SK-N-SH (cell line): ENCODE results near the gene TOX2. TPM values are rescaled to one million over a fixed set of nuclear protein-coding genes. Genes with fewer than 3 reads are reported as not detected.

Source experiments
- CTCF ChIA-PET: fragments of 300-600, 350-600 bp; formaldehyde crosslinking; extraction: SDS; loops from one replicate; lab custom pipeline; 2021; lab: Yijun Ruan, JAX
- POLR2A ChIA-PET: fragments of 350-600 bp; sonication (Branson Sonifier 250); formaldehyde crosslinking; extraction: SDS; loops from one replicate; lab custom pipeline; 2020; ENCODE audit warnings: antibody characterized with exemption, inconsistent platforms; lab: Yijun Ruan, JAX
- DNase-seq: peaks from one replicate; pipeline ENCODE4 v3.0.0; 2012
- H2AFZ ChIP-seq: fragments of 200-600 bp; sonication (generic); 2 replicates; pipeline ENCODE4 v1.8.1; 2016; ENCODE audit warnings: antibody characterized with exemption, mild to moderate bottlenecking, low read depth
- H3F3A ChIP-seq: fragments of 200-600 bp; sonication (generic); replicated peaks from 2 replicates; pipeline ENCODE3; 2016; ENCODE audit warnings: antibody characterized with exemption, mild to moderate bottlenecking; ENCODE audit not compliant: insufficient read depth
- H3K27ac ChIP-seq, 2 experiments: fragments of 200-500 bp in 1 of 2; fragments of 200-600 bp in 1 of 2; sonication (Bioruptor generic) in 1 of 2; sonication (generic), shearing (Covaris generic) in 1 of 2; 2 replicates each; pipeline versions ENCODE4 v1.5.1 to v1.6.1; 2014 to 2016; ENCODE audit warnings: low read depth in 2 of 2, inconsistent platforms in 1 of 2, low read length in 1 of 2, mild to moderate bottlenecking in 1 of 2, mixed read lengths in 1 of 2
- H3K27me3 ChIP-seq: fragments of 200-600 bp; sonication (generic), shearing (Covaris generic); 2 replicates; pipeline ENCODE4 v1.6.1; 2016; ENCODE audit warnings: mixed run types; ENCODE audit not compliant: insufficient read depth
- H3K36me3 ChIP-seq, 2 experiments: fragments of 200-500 bp in 1 of 2; fragments of 200-600 bp in 1 of 2; sonication (Bioruptor generic) in 1 of 2; sonication (generic) in 1 of 2; replicated peaks in 1 of 2; 2 replicates each; pipeline versions ENCODE3 to v1.5.1; 2014 to 2016; ENCODE audit warnings: low read length in 1 of 2, mild to moderate bottlenecking in 1 of 2; ENCODE audit not compliant: insufficient read depth in 2 of 2, control insufficient read depth in 1 of 2
- H3K4me1 ChIP-seq, 2 experiments: fragments of 200-500 bp in 1 of 2; fragments of 200-600 bp in 1 of 2; sonication (Bioruptor generic) in 1 of 2; sonication (generic), shearing (Covaris generic) in 1 of 2; 2 replicates each; pipeline versions ENCODE4 v1.5.1 to v1.6.1; 2014 to 2016; ENCODE audit warnings: low read depth in 1 of 2, low read length in 1 of 2, mixed run types in 1 of 2; ENCODE audit not compliant: insufficient read depth in 2 of 2, control insufficient read depth in 1 of 2
- H3K4me2 ChIP-seq: fragments of 200-600 bp; sonication (generic), shearing (Covaris generic); 2 replicates; pipeline ENCODE4 v1.6.1; 2017; ENCODE audit warnings: mixed run types
- H3K4me3 ChIP-seq, 2 experiments: fragments of 200-500 bp in 1 of 2; fragments of 200-600 bp in 1 of 2; sonication (Bioruptor generic) in 1 of 2; sonication (generic), shearing (Covaris generic) in 1 of 2; 2 replicates each; pipeline versions ENCODE4 v1.5.1 to v1.8.1; 2014 to 2016; ENCODE audit warnings: low read depth in 2 of 2, inconsistent platforms in 1 of 2, low read length in 1 of 2, mild to moderate bottlenecking in 1 of 2, mixed read lengths in 1 of 2, moderate library complexity in 1 of 2
- H3K79me2 ChIP-seq: fragments of 200-600 bp; sonication (generic); 2 replicates; pipeline ENCODE4 v1.8.1; 2017; ENCODE audit warnings: mild to moderate bottlenecking; ENCODE audit not compliant: insufficient read depth
- H3K9ac ChIP-seq: fragments of 200-600 bp; sonication (generic); 2 replicates; pipeline ENCODE4 v1.6.1; 2017; ENCODE audit warnings: mixed run types
- H3K9me2 ChIP-seq: fragments of 200-600 bp; sonication (generic); 2 replicates; pipeline ENCODE4 v1.6.1; 2017; ENCODE audit warnings: mixed run types
- H3K9me3 ChIP-seq: fragments of 200-600 bp; sonication (generic); 2 replicates; pipeline ENCODE4 v1.6.1; 2017; ENCODE audit warnings: mixed run types, mild to moderate bottlenecking, moderate library complexity
- H4K20me1 ChIP-seq: fragments of 200-600 bp; sonication (generic); 2 replicates; pipeline ENCODE4 v1.6.1; 2017; ENCODE audit warnings: mild to moderate bottlenecking, mixed run types; ENCODE audit not compliant: insufficient read depth
- CHD2 ChIP-seq: fragments of 150-350 bp; IDR thresholded peaks from 2 replicates; pipeline ENCODE4 v1.6.1; 2018; ENCODE audit warnings: low read length; ENCODE audit not compliant: partially characterized antibody
- FOSL2 ChIP-seq: IDR thresholded peaks from 2 replicates; pipeline ENCODE4 v1.4.0; 2012; ENCODE audit warnings: low read depth, mild to moderate bottlenecking, moderate library complexity, borderline replicate concordance
- FOXJ3 ChIP-seq: sonication (generic); formaldehyde crosslinking; IDR thresholded peaks from 2 replicates; pipeline ENCODE4 v1.5.1; 2020; ENCODE audit warnings: mild to moderate bottlenecking, missing genetic modification reagents
- FOXM1 ChIP-seq: IDR thresholded peaks from 2 replicates; pipeline ENCODE4 v1.4.0; 2012; ENCODE audit warnings: low read depth, mild to moderate bottlenecking
- MXI1 ChIP-seq: IDR thresholded peaks from 2 replicates; pipeline ENCODE4 v1.6.1; 2012; ENCODE audit warnings: mild to moderate bottlenecking, low read depth, low read length, improper control_type of control experiment
- PBX3 ChIP-seq: IDR thresholded peaks from 2 replicates; pipeline ENCODE4; 2012
- POLR2AphosphoS5 ChIP-seq: IDR thresholded peaks from 2 replicates; pipeline ENCODE4 v1.6.1; 2012; ENCODE audit warnings: low read depth, low read length
- RAD21 ChIP-seq: IDR thresholded peaks from 2 replicates; pipeline ENCODE4 v1.6.1; 2012; ENCODE audit warnings: mild to moderate bottlenecking, low read length
- RCOR1 ChIP-seq: fragments of 150-350 bp; IDR thresholded peaks from 2 replicates; pipeline ENCODE4 v1.6.1; 2017; ENCODE audit warnings: antibody characterized with exemption, low read length
- REST ChIP-seq: IDR thresholded peaks from 2 replicates; pipeline ENCODE4 v1.6.1; 2012; ENCODE audit warnings: mild to moderate bottlenecking, low read depth, low read length, moderate library complexity
- RFX5 ChIP-seq: IDR thresholded peaks from 2 replicates; pipeline ENCODE4 v1.6.1; 2012; ENCODE audit warnings: mild to moderate bottlenecking, improper control_type of control experiment, low read length
- SMC3 ChIP-seq: IDR thresholded peaks from 2 replicates; pipeline ENCODE4 v1.6.1; 2012; ENCODE audit warnings: low read depth, low read length, improper control_type of control experiment
- TAF1 ChIP-seq: IDR thresholded peaks from 2 replicates; pipeline ENCODE4 v1.6.1; 2012; ENCODE audit warnings: low read depth, mild to moderate bottlenecking, low read length, moderate library complexity, borderline replicate concordance
- TEAD4 ChIP-seq: IDR thresholded peaks from 2 replicates; pipeline ENCODE4 v1.4.0; 2012; ENCODE audit warnings: mild to moderate bottlenecking, borderline replicate concordance; ENCODE audit not compliant: insufficient read depth
- YY1 ChIP-seq: IDR thresholded peaks from 2 replicates; pipeline ENCODE4 v1.4.0; 2012; ENCODE audit warnings: low read depth, mild to moderate bottlenecking
- WGBS: methylation state at CpG from one replicate; pipeline ENCODE4 v1.1.6; 2017; ENCODE audit warnings: low lambda C conversion rate; 5-methylcytosine and 5-hydroxymethylcytosine counted together
- polyA plus RNA-seq, 3 experiments: library from polyadenylated mRNA; depleted of rRNA; stranded (reverse); fragments of >200 nt; gene quantifications; 2 replicates each; pipeline ENCODE4 v1.2.3, GENCODE V29; 2012

Gene TOX2
- polyA plus RNA-seq, 1 of the 3 experiments (the other 2 are of a cell fraction), result 15.4 TPM

- ChIA-PET CTCF (no interaction called here), POLR2A (no interaction called here)
- Histone ChIP-seq H3K9me3 (no peaks in the 10 kb centered on the region), H3K79me2 (no peaks in the 10 kb centered on the region), H3K36me3 (no peaks in the 10 kb centered on the region), H3K9ac (no peak overlapping the region), H3F3A (peaks cover 10% of the 10 kb centered on the region), H3K4me3 (no peak overlapping the region), H4K20me1 (no peaks in the 10 kb centered on the region), H3K27me3 (no peaks in the 10 kb centered on the region), H3K27ac (no peak overlapping the region), H2AFZ (no peak overlapping the region), H3K9me2 (no peaks in the 10 kb centered on the region), H3K4me1 (peaks cover 34 to 36% of the 10 kb centered on the region in 2 experiments; a peak in 2 of 4 replicates), H3K4me2 (no peak overlapping the region)
- 90% methylated on average over 1 of the region's 2 CpGs for WGBS
- no peak for DNase-seq
- TF ChIP-seq SMC3, result no peak
- TF ChIP-seq POLR2AphosphoS5, result no peak
- no peak for TF ChIP-seq TAF1
- TF ChIP-seq RFX5, result no peak
- TF ChIP-seq CHD2, result no peak
- no peak for TF ChIP-seq RAD21
- no peak for TF ChIP-seq FOSL2
- no peak for TF ChIP-seq FOXJ3 (CRISPR knock-in tag)
- no peak for TF ChIP-seq FOXM1
- TF ChIP-seq PBX3, result no peak
- TF ChIP-seq RCOR1, result no peak
- no peak for TF ChIP-seq REST
- no peak for TF ChIP-seq TEAD4
- TF ChIP-seq MXI1, result no peak
- TF ChIP-seq YY1, result no peak
Observed at GRCh38 chr20:43946206-43946491, 31.5 kb downstream of the TOX2 start.
